ENCODE measurements around the gene ATF4. TPM values are rescaled to one million over a fixed set of nuclear protein-coding genes. Genes with fewer than 3 reads are reported as not detected.

The ATF4 gene
- total RNA-seq, 1 donor from 2014 or later, result 363 TPM

DNA sequence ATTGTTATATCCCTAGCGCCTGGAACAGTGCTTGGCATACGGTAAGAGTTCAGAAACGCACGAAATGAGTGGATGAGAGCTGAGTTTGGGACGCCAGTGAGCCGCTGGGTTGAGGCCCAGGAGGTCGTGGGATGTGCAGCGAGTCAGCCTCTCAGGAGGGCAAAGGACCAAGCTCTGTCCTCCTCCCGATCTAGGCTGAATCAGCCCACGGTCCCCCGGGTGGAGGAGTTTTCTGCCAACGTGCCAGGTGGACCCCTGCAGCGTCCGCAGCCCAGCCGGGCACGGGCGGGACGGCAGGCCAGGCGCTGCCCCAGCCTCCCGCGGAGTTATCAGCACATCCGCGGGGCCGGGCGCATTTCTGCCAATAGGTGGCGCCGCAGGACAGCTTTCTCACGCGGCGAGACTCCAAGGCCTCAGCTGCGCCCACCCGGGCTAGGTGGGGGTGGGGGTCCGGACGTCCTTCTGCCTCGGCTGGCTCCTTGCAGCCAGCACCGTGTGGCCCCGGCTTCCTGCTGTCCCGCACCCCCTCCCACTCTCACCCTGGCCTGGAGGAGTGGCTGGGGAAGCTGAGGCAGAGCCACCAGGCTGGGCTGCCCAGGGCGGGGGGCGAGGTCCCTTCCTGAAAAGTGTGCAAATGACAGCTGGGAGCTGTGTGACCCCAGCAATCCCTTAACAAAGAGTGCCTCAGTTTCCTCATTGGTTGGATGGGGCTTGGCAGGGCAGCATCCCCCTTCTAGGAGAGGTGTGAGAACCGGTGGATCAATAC, 14.4 kb downstream of the ATF4 start:
- DNase-seq (peak; percentile 83), ATAC-seq (ENCODE audit: low read depth) (peak; percentile 10)
- POLR2A ChIA-PET, result interaction anchor here (0.5 to 3.9 kb wide), 6 partner anchors 9 to 1208 kb away, joined by 3 to 25 read pairs (median 5); no protein-coding TSS in a partner anchor
- H3K27me3 Mint-ChIP-seq, result no peaks in the 10 kb centered on the region
- intact Hi-C loops (cut with micrococcal nuclease), result loop anchor here (1.0 to 5.0 kb wide), 5 partner anchors 406 to 878 kb away; partner anchors contain the start of gene CBX6
- CTCF ChIA-PET, result interaction anchor here (0.6 to 6.9 kb wide), 18 partner anchors 10 to 814 kb away, joined by 3 to 154 read pairs (median 3); partner anchors contain the start of genes ADSL and TAB1
- peaks cover 33% of the 10 kb centered on the region for H3K4me1 Mint-ChIP-seq
- H3K4me3 Mint-ChIP-seq, result peak overlapping the region; percentile 32
- TF ChIP-seq, protein P1, sequence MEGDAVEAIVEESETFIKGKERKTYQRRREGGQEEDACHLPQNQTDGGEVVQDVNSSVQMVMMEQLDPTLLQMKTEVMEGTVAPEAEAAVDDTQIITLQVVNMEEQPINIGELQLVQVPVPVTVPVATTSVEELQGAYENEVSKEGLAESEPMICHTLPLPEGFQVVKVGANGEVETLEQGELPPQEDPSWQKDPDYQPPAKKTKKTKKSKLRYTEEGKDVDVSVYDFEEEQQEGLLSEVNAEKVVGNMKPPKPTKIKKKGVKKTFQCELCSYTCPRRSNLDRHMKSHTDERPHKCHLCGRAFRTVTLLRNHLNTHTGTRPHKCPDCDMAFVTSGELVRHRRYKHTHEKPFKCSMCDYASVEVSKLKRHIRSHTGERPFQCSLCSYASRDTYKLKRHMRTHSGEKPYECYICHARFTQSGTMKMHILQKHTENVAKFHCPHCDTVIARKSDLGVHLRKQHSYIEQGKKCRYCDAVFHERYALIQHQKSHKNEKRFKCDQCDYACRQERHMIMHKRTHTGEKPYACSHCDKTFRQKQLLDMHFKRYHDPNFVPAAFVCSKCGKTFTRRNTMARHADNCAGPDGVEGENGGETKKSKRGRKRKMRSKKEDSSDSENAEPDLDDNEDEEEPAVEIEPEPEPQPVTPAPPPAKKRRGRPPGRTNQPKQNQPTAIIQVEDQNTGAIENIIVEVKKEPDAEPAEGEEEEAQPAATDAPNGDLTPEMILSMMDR (IDR thresholded peaks at IDR 0.05), result peak; percentile 71
- H3K36me3 Mint-ChIP-seq (ENCODE audit: low read depth), result peaks cover 21% of the 10 kb centered on the region
- no peaks in the 10 kb centered on the region for H3K9me3 Mint-ChIP-seq
- H3K27ac Mint-ChIP-seq, result no peak overlapping the region

DNA sequence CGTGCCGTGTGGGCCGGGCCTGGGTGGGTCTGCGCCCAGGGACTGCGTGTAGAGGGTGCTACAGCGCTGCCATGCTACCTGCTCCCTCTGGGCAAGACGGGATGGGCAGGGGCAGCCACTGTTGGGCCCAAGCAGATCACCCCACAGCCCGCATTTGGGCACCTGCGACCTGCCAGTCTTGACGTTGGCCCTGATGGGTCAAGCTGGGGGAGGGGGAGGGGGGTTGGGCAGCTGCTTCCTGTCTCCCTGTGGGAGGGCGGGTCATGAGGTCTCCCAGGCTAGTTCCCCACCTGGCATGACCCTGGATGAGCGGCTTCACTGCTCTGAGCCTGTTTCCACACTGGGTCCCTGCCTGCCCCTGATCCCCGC, 15.0 kb downstream of the ATF4 start:
- ChIA-PET POLR2A (interaction anchor here (0.6 to 2.0 kb wide), 5 partner anchors 8 to 1121 kb away, joined by 3 to 10 read pairs (median 5); partner anchors contain the start of gene ADSL), CTCF (interaction anchor here (0.6 to 6.9 kb wide), 15 partner anchors 9 to 814 kb away, joined by 3 to 154 read pairs (median 4); no protein-coding TSS in a partner anchor)
- no peak for ATAC-seq (ENCODE audit: low read depth)
- no peak overlapping the region for H3K4me3 Mint-ChIP-seq
- H3K4me1 Mint-ChIP-seq, result peaks cover 27% of the 10 kb centered on the region
- peaks cover 17% of the 10 kb centered on the region for H3K36me3 Mint-ChIP-seq (ENCODE audit: low read depth)
- no peak overlapping the region for H3K27ac Mint-ChIP-seq
- no peaks in the 10 kb centered on the region for H3K27me3 Mint-ChIP-seq
- no peak for DNase-seq
- intact Hi-C loops (cut with micrococcal nuclease), result loop anchor here (2.0 kb wide), 1 partner anchor 405 kb away; no protein-coding TSS in a partner anchor
- no peaks in the 10 kb centered on the region for H3K9me3 Mint-ChIP-seq
- TF ChIP-seq, protein P1 (IDR thresholded peaks at IDR 0.05), result no peak

DNA sequence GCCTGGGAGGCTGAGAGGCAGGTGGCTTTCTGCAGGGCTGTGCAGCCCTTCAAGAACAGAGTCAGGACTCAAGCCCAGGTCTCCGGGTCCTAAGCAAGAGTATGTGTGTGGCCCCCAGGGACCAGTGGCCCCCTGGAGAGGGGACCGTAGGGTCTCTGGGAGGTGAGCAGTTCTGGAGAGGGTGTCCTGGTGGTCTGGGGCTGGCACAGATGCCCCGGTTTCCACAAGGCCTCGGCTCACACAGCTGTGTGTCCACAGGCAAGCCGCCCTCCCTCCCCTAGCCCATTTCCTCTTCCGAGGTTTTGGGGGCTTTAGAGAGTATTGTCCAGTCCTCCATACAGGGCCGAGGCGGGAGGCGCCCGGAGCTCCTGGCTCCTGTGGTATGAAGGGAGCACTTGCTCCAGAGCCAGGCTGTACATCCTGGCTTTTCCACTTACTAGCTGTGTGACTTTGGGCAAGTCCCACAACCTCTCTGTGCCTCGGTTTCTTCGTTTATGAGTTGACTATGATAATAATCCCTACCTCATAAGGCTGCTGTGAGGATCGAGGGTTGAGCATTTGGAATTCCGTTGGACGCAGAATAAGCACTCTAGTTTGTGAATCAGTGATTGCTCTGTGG, 15.6 kb downstream of the ATF4 start:
- ChIA-PET POLR2A (interaction anchor here (0.7 kb wide), 1 partner anchor 810 kb away, joined by 3 read pairs; the partner anchor contains the start of gene ADSL), CTCF (interaction anchor here (0.8 to 6.9 kb wide), 5 partner anchors 407 to 1363 kb away, joined by 3 to 154 read pairs (median 9); no protein-coding TSS in a partner anchor)
- Mint-ChIP-seq H3K27me3 (no peaks in the 10 kb centered on the region), H3K4me1 (peaks cover 21% of the 10 kb centered on the region), H3K4me3 (no peak overlapping the region), H3K27ac (no peak overlapping the region), H3K36me3 (ENCODE audit: low read depth) (peaks cover 12% of the 10 kb centered on the region), H3K9me3 (no peaks in the 10 kb centered on the region)
- TF ChIP-seq, protein P1 (IDR thresholded peaks at IDR 0.05), result no peak
- DNase-seq (no peak), ATAC-seq (ENCODE audit: low read depth) (no peak)
- intact Hi-C loops (cut with micrococcal nuclease), result loop anchor here (2.0 kb wide), 1 partner anchor 405 kb away; no protein-coding TSS in a partner anchor

DNA sequence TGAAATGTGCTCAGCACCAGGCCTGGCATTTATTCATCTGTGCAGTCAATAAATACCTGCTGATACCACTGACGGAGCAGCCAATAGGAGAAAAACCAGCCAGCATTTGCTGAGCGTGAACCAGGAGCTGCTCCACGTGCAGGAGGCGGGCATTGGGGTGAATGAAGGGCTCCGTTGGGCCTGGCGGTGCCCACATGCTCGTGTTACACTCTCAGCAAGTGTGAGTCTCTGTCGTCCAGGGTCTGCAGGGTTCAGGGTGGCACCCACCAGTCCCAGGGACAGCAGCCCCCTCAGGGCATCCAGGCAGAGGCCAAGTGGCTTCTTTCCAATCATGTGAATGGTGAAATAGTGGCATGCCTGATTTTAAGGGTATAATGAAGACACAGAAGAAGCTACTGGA, 16.3 kb downstream of the ATF4 start:
- Mint-ChIP-seq H3K36me3 (ENCODE audit: low read depth) (peaks cover 7% of the 10 kb centered on the region), H3K9me3 (no peaks in the 10 kb centered on the region), H3K4me1 (peaks cover 13% of the 10 kb centered on the region), H3K27me3 (no peaks in the 10 kb centered on the region), H3K4me3 (no peak overlapping the region), H3K27ac (no peak overlapping the region)
- TF ChIP-seq, protein P1 (IDR thresholded peaks at IDR 0.05), result no peak
- intact Hi-C loops (cut with micrococcal nuclease), result no loop called here
- no peak for ATAC-seq (ENCODE audit: low read depth)
- DNase-seq, result no peak
- ChIA-PET CTCF (interaction anchor here (0.8 to 6.9 kb wide), 3 partner anchors 487 to 1362 kb away, joined by 3 to 154 read pairs (median 57); no protein-coding TSS in a partner anchor), POLR2A (interaction anchor here (0.6 to 1.1 kb wide), 2 partner anchors 10 to 488 kb away, joined by 3 to 4 read pairs; no protein-coding TSS in a partner anchor)

Measured in activated B cell treated with CpG ODN at 0.5 μM for 24 hours (primary cell).